GM19463 (cell line): ENCODE measurements around the gene SLC5A10.

Experiments used
- ATAC-seq: cut with Tn5 transposase; IDR thresholded peaks from one replicate; pipeline ENCODE4 v1.9.1; 2021; ENCODE audit warnings: mild to moderate bottlenecking, moderate library complexity; ENCODE audit not compliant: unreplicated experiment

SLC5A10 gene

DNA sequence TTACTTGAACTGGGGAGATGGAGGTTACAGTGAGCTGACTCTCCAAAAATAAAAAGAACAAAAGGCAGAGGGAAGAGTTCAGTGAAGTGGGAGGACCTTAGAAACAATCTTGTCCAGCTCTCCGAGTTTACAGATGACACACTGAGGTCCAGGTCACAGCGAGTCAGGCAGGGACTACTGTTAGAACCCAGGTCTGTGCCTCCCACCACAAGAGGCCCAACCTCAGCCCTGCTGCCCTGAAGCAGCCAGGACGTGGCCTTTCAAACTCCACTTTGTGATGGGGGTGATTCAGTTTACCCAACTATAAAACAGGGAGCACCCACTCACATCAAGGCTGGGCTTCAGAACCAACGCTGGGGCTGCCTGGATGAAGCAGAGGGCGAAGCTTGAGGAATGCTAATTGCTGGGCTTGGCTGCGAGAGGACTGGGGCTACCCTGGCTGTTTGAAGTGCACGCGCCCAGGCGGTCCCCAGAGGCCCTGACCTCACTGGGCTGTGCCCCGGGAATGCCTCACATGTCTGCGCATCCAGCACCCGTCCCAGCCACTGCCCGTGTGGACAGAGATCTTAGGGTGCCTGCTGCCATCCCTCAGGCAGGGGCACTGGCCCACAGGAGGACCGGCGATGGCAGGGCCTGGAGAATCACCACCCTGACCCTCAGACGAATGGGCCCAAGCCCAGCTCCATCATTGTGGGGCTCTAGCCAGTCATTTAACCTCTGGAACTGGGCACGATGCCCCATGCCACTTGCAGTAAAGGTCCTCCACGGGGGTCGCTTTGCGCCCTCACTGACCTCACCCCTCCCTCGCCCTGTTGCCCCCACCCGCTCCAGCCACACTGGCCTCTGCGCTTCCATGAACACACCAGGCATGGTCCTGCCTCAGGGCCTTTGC lies 11.4 kb downstream of the SLC5A10 start:
- ATAC-seq = no peak

GRCh38 chr17:18964018-18964351 lies 12.0 kb downstream of the SLC5A10 start:
- ATAC-seq = no peak

DNA sequence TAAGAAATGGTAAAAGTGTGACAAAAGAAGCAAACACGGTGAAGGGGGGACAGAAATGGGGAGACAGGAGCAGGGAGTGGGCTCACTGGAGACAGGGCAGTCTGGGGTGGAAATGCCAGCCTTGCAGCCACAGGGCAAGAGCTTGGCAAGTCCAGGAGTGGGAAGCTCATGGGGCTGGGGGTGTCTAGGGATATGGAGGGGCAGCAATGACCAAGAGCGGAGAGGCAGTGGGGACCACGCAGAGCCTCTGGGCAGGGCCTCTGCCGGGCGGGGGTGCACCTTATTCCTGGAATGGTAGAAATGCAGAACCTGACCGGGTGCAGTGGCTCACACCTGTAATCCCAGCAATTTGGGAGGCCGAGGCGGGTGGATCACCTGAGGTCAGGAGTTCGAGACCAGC lies 12.6 kb downstream of the SLC5A10 start:
- no peak for ATAC-seq

- ATAC-seq = no peak
Measured at GRCh38 chr17:18965530-18966236, 13.7 kb downstream of the SLC5A10 start.

DNA sequence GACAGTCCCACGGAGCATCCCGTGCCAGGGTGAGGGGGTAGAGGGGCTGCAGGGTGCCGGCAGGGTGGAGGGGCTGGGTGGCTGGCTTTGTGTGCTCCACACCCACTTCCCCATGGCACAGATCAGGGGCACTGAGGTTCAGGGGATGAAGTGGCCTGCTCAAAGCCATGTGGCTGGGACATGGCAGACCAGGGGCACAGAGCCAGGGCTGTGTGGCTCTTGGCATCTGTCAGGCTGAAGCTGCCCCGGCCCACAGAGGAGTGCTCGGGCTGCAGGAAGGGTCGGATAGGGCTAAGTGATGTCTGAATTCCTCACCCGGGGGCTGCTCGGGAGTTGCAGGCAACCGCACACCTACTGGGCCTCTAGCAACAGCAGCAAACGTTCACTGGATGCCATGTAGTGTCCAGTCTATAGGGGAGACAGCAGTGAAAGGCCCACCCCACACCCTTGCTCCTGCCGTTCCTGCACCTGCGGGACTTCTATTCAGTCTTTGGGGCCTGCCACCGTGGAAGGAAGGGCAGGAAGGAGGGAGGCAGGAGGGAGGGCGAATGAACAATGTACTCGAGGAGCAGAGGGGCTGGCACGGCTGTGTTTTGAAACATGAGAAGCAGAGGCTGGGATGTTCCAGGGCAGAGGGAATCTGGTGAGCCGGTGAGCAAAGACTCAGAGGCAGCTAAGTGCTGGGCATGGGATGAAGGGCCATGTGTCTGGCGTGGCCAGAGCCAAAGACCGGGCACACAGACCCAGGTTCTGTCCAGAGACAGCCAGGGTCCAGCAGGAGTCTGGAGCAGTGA lies 15.1 kb downstream of the SLC5A10 start:
- ATAC-seq = no peak

- no peak for ATAC-seq
Measured at GRCh38 chr17:18967916-18968315, 16.0 kb downstream of the SLC5A10 start.

DNA sequence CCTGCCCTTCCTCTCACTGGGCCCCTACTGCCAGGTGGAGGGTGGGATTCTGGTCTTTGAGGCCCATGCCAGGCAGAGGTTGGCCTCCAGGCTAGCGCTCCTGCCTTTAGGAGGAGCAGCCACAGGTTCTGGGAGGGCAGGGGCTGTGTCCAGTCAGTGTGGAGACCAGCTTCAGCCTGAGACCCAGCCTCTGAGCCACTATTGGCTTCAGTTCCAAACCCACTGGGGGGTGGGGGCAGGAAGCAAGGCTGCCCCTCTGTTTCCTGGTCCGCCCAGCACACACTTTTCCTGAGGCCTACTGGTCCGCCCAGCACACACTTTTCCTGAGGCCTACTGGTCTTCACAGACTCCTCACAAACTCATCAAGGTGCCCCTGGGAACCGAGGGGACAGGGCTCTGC lies 16.4 kb downstream of the SLC5A10 start:
- no peak for ATAC-seq

- no peak for ATAC-seq
Measured at GRCh38 chr17:18968945-18969887, 17.3 kb downstream of the SLC5A10 start.

DNA sequence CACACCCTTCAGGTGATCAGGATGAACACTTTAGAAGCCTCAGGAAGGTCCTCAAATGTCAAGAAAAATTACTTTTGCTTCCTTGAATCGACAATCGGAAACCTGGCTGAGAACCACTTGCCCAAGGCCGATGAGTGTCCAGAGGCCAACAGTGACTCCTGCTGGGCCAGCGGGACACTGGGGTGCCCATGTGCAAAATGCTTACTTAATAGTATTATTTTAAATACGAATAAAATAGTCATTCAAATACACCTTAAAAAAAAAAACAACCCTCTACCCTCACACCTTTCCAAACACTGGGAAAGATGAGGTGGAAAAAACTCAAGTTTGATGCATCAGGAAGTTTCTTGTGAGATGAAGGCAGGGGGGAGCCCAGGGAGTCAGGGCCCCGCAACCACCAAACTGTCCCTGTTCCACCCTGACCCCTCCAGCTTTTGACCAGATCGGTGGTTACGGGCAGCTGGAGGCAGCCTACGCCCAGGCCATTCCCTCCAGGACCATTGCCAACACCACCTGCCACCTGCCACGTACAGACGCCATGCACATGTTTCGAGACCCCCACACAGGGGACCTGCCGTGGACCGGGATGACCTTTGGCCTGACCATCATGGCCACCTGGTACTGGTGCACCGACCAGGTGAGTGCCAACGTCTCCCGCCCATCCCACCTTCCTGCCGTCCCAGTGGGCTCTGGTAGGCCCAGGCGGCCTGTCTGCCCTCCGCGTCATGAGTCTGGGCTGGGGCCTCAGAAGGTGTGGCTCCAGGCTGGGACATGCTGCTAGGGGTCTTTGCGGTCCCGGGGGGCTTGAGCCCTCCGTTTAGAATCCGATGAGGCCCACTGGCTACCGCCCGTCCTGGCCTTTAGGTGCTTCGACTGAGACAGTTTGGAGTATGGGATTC lies 18.9 kb downstream of the SLC5A10 start:
- ATAC-seq = no peak

- ATAC-seq = no peak
Measured at GRCh38 chr17:18971801-18972200, 19.8 kb downstream of the SLC5A10 start.

- no peak for ATAC-seq
Measured at GRCh38 chr17:18974407-18975149, 22.6 kb downstream of the SLC5A10 start.

- no peak for ATAC-seq
Measured at GRCh38 chr17:18975597-18975996, 23.6 kb downstream of the SLC5A10 start.

DNA sequence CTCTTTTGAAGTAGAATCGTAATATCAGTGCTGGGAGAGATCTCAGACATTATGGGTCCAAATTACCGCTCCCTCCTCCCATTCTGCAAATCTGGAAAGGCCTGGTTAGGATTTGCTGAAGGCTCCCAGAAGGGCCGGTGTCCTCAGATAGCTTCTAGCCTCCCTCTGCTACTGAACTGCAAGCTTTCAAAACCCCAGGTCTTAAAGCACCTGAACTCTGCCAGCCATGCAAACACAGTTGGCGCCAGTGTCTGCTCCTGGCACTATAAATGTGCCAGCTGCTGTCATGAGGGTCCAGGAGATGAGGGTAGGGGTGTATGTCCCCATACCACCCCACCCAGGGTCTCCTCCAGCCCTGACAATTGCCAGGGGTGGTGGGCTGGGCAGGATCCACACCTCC lies 24.2 kb downstream of the SLC5A10 start:
- ATAC-seq = no peak

- no peak for ATAC-seq
Measured at GRCh38 chr17:18977021-18977420, 25.1 kb downstream of the SLC5A10 start.

DNA sequence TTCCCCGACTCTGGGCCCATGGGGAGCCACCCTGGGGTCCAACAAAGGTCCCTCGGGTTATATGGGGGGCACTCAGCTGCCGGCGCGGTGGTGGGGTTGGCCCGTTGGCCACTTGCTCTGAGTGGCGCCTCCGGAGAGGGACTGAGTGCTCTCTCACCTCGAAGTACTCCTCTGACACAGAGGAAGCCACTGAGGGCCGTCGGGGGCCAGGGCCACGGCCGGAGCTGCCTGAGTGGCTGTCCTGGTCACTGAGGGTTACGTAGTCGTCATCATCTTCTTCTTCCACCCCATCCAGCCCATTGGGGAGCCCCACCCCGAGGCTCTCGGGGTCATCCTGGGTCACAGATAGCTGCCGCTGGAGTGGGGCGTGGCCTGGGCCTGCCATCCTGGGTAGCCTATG lies 25.7 kb downstream of the SLC5A10 start:
- ATAC-seq = no peak

DNA sequence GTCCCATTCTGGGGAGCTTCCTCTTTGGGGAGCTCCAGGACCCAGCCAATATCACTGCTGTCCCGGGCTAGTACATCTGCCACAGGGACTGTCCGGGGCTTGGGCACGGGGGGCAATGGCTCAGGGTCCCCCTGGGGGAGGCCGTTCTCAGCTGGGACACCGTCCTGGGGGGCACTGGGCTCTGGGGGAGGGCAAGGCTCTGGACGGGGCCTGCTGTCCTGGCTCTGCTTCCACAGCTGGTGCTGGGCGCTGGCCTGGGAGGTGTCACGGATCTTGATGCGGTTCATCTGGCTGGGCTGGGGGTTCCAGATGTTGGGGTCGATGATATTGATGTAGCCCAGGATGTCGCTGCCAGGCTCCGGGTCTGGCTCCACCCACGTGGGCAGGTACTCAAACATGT lies 26.1 kb downstream of the SLC5A10 start:
- no peak for ATAC-seq

DNA sequence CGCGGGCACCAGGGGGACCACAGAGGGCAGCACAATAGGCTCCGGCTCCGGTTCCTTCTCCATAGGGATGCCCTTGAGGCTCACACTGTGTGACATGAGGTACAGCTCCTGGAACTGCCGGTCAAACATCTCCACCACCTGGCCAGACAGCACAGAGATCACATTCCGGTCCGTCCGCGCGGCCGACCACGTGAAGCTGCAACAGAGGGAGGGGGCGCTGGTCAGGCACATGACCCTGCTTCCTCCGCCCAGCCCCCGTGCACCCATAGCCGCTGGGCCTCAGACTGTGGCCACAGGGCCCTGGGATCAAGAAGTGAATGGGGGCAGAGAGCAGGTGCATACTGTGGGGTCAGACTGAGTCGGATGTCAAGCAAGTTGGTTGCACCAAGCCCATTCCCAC lies 26.7 kb downstream of the SLC5A10 start:
- ATAC-seq = no peak

DNA sequence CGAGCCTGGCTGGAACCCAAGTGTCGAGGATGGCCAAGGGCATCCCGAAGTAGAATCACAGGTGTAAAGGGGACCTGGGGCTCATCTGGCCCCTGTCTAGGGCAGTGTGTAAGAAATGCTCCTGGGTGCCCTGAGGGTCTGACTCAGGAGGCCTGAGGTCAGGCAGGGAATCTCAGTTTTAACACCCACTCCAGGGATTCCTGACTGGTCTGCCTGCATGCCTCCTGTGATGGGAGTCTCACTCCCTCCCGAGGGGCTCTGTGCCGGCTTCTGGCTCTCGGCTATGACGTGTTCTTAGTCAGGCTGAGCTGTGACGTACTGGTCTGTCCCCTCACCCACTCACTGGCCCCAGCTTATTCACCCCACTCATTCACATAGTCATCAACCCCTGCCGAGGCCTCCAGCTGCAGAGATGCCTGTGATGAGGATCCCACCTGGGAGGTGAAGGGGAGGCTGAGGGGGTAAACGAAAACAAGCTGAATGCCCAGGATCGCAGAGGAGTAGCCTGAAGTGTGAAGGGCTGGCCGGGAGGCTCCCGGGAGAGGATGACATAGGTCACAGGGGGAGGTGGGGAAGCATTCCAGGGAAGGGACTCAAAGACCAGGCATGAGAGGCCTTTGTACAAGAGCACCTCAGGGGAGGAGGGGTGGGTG lies 28.8 kb downstream of the SLC5A10 start:
- ATAC-seq = no peak
